Amniotic stem cell (primary cell): Measurements from ENCODE around the gene PDPK1.
"Not testable (repeated sequence)": the region's sequence is repeated elsewhere in the genome, so short reads cannot be mapped to it uniquely, and the experiment has no call there.

Experiments
- DNase-seq: peaks from one replicate; lab custom pipeline; 2025; lab: John Stamatoyannopoulos, UW

Gene PDPK1

GRCh38 chr16:2611877-2612276 lies 74.1 kb downstream of the PDPK1 start:
- not testable (repeated sequence) for DNase-seq

GRCh38 chr16:2613251-2613650 lies 75.4 kb downstream of the PDPK1 start:
- not testable (repeated sequence) for DNase-seq

GRCh38 chr16:2614761-2615191 lies 77.0 kb downstream of the PDPK1 start:
- DNase-seq, result no peak

- DNase-seq, result not testable (repeated sequence)
Observed at GRCh38 chr16:2618964-2619363, 81.1 kb downstream of the PDPK1 start.

- DNase-seq, result not testable (repeated sequence)
Observed at GRCh38 chr16:2619628-2620027, 81.8 kb downstream of the PDPK1 start.

- DNase-seq, result not testable (repeated sequence)
Observed at GRCh38 chr16:2620870-2621269, 83.0 kb downstream of the PDPK1 start.

GRCh38 chr16:2621395-2621794 lies 83.6 kb downstream of the PDPK1 start:
- not testable (repeated sequence) for DNase-seq

GRCh38 chr16:2627075-2627474 lies 89.3 kb downstream of the PDPK1 start:
- not testable (repeated sequence) for DNase-seq

GRCh38 chr16:2631203-2631602 lies 93.4 kb downstream of the PDPK1 start:
- DNase-seq, result not testable (repeated sequence)

- not testable (repeated sequence) for DNase-seq
Observed at GRCh38 chr16:2632291-2632690, 94.5 kb downstream of the PDPK1 start.

GRCh38 chr16:2639071-2639721 lies 101.4 kb downstream of the PDPK1 start:
- DNase-seq, result not testable (repeated sequence)

- DNase-seq, result not testable (repeated sequence)
Observed at GRCh38 chr16:2639722-2640072, 101.9 kb downstream of the PDPK1 start.

- not testable (repeated sequence) for DNase-seq
Observed at GRCh38 chr16:2642561-2642960, 104.7 kb downstream of the PDPK1 start.

- DNase-seq, result not testable (repeated sequence)
Observed at GRCh38 chr16:2644754-2645453, 107.1 kb downstream of the PDPK1 start.

- not testable (repeated sequence) for DNase-seq
Observed at GRCh38 chr16:2651268-2651871, 113.5 kb downstream of the PDPK1 start.
